ENCODE measurements around the gene VEGFB.

The VEGFB gene

GRCh38 chr11:64227405-64227956 is 6.9 kb upstream of the VEGFB start:
- Histone ChIP-seq H3K27ac (no peak overlapping the region), H3K4me3 (ENCODE audit: low read depth, low read length) (peak overlapping the region; percentile 81), H3K36me3 (replicated peaks) (no peaks in the 10 kb centered on the region), H3K27me3 (replicated peaks) (no peaks in the 10 kb centered on the region)
- TF ChIP-seq, protein P1, sequence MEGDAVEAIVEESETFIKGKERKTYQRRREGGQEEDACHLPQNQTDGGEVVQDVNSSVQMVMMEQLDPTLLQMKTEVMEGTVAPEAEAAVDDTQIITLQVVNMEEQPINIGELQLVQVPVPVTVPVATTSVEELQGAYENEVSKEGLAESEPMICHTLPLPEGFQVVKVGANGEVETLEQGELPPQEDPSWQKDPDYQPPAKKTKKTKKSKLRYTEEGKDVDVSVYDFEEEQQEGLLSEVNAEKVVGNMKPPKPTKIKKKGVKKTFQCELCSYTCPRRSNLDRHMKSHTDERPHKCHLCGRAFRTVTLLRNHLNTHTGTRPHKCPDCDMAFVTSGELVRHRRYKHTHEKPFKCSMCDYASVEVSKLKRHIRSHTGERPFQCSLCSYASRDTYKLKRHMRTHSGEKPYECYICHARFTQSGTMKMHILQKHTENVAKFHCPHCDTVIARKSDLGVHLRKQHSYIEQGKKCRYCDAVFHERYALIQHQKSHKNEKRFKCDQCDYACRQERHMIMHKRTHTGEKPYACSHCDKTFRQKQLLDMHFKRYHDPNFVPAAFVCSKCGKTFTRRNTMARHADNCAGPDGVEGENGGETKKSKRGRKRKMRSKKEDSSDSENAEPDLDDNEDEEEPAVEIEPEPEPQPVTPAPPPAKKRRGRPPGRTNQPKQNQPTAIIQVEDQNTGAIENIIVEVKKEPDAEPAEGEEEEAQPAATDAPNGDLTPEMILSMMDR (IDR thresholded peaks at IDR 0.05; ENCODE audit: low read depth, low read length, missing control alignments) = no peak
- in situ Hi-C loops (cut with HindIII; ENCODE audit: low pct_ligation_motif_present, low sequenced_read_pairs) = no loop called here
- DNase-seq = no peak

DNA sequence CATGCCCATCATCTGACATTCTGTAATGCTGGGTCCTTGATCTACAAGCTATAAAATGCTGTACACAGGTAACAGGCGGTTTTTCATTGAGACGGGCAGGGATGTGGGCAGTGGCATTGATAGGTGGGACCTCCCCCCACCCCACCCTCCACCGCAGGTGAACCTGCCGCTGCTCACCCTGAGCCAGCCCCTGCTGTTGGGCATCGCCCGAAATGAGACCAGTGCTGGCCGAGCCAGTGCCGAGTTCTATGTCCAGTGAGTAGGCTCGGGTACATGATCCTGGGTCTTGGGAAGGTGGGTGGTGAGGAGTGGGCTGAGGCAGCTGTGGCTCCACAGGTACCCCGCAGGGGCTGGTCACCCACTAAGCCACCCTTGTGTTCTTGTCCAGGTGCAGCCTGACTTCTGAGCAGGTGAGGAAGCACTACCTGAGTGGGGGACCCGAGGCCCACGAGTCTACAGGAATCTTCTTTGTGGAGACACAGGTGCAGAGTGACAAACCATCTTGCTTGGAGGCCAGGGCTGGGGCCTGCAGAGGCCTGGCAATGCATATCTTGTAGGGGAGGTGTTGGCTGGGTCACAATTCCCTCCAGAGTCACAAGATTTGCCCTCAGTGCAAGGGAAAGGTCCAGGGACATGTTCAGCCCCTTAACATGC is 5.2 kb upstream of the VEGFB start:
- no peak for DNase-seq
- in situ Hi-C loops (cut with HindIII; ENCODE audit: low pct_ligation_motif_present, low sequenced_read_pairs) = no loop called here

DNA sequence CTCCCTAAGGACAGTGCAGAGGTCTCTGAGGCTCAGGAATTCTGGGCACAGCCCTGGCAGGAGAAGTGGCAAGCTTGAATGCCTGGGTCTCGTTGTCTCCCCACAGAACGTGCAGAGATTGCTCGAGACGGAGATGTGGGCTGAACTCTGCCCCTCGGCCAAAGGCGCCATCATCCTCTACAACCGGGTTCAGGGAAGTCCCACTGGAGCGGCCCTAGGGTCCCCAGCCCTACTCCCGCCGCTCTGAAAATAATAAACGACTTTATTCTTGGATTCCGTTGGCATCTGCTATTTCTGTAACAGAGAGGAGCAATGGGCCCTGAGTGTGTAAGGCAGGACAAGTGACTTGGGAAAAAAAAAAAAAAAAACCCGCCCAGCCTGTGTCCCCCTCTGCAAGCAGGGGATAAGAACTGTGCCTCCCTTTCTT is 4.6 kb upstream of the VEGFB start:
- H3K27me3 ChIP-seq (replicated peaks) = no peaks in the 10 kb centered on the region
- H3K4me3 ChIP-seq (ENCODE audit: low read depth, low read length) = peak overlapping the region; percentile 74
- DNase-seq = no peak
- H3K27ac ChIP-seq = no peak overlapping the region
- no peaks in the 10 kb centered on the region for H3K36me3 ChIP-seq (replicated peaks)
- in situ Hi-C loops (cut with HindIII; ENCODE audit: low pct_ligation_motif_present, low sequenced_read_pairs) = no loop called here
- TF ChIP-seq, protein P1 (IDR thresholded peaks at IDR 0.05; ENCODE audit: low read depth, low read length, missing control alignments) = no peak

More for the DNA sequence above, 5.2 kb upstream of the VEGFB start:
- Histone ChIP-seq H3K36me3 (replicated peaks) (no peaks in the 10 kb centered on the region), H3K27ac (no peak overlapping the region), H3K27me3 (replicated peaks) (no peaks in the 10 kb centered on the region), H3K4me3 (ENCODE audit: low read depth, low read length) (no peak overlapping the region)
- TF ChIP-seq, protein P1 (IDR thresholded peaks at IDR 0.05; ENCODE audit: low read depth, low read length, missing control alignments) = no peak

DNA sequence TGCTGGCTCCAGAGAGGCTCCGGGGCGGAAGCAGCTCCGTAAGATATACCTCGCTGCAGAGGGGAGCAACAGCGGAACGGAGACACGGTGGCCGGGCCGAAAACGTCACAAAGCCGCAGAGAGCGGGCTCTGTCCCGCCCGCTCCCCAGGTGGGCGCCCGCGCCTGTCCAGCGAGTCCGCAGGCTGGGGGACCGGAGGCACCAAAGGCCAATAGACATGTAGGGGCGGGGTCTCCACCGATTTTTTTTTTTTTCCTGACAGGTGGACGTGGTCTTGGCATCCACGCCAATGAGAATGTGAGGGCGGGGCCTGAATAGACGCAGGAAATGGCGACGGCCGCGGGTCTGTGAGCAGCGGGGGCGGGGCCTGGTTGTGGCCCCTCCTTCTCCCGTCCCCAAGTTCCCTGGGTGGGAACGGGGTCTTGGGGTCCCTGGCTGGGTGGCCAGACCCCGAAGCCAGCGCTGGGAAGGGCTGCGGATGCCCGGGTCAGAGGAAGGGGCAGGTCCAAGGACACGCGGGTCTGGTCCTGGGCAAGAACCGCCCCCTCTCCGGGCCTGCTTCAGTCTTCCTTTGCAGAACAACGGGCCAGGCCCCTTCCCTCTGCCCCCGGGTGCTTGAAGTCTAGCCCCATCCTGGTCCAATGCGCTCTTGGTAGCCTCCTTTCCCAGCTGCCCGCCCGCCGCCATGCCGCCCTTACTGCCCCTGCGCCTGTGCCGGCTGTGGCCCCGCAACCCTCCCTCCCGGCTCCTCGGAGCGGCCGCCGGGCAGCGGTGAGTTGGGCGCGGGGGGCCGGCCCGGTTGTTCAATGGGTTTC is 4.0 kb upstream of the VEGFB start, which contains the start of gene DNAJC4:
Gene DNAJC4, plus strand, starts transcription at position 378 of the 814 bp plus-strand sequence. Its CDS starts 307 bp downstream, at position 685.
- H3K36me3 ChIP-seq (replicated peaks) = no peaks in the 10 kb centered on the region
- TF ChIP-seq, protein P1 (IDR thresholded peaks at IDR 0.05; ENCODE audit: low read depth, low read length, missing control alignments) = no peak
- peak within 1 kb of the TSS; percentile 74 for H3K4me3 ChIP-seq (ENCODE audit: low read depth, low read length)
- in situ Hi-C loops (cut with HindIII; ENCODE audit: low pct_ligation_motif_present, low sequenced_read_pairs) = no loop called here
- peak within 1 kb of the TSS; percentile 4 for H3K27ac ChIP-seq
- H3K27me3 ChIP-seq (replicated peaks) = no peaks in the 10 kb centered on the region
- peak; percentile 82 for DNase-seq

DNA sequence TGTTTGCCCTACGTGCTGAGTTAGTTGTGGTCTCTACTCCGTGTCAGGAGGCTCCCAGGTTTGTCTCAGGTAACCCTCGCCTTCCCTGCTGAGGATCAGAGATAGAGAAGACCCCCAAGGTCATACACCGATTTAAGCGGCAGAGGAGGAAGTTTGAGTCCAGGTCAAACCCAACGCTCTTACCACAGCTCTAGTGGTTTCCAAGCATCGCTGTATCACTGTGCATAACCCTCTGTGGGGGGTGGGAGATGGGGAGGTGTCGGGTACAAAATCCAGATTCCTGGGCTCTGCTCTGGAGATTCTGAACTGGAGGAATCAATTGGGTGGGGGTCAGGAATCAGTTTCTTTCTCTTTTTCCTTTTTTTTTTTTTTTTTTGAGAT is 3.4 kb upstream of the VEGFB start:
- no peak for DNase-seq
- Histone ChIP-seq H3K27ac (no peak overlapping the region), H3K27me3 (replicated peaks) (no peaks in the 10 kb centered on the region), H3K4me3 (ENCODE audit: low read depth, low read length) (peak overlapping the region; percentile 74), H3K36me3 (replicated peaks) (no peaks in the 10 kb centered on the region)
- TF ChIP-seq, protein P1 (IDR thresholded peaks at IDR 0.05; ENCODE audit: low read depth, low read length, missing control alignments) = no peak
- in situ Hi-C loops (cut with HindIII; ENCODE audit: low pct_ligation_motif_present, low sequenced_read_pairs) = no loop called here

Data from brain microvascular endothelial cell (primary cell).